ENCODE data around the gene MUC20.
"Not testable (repeated sequence)": the region's sequence is repeated elsewhere in the genome, so short reads cannot be mapped to it uniquely, and the experiment has no call there.

Gene MUC20

DNA sequence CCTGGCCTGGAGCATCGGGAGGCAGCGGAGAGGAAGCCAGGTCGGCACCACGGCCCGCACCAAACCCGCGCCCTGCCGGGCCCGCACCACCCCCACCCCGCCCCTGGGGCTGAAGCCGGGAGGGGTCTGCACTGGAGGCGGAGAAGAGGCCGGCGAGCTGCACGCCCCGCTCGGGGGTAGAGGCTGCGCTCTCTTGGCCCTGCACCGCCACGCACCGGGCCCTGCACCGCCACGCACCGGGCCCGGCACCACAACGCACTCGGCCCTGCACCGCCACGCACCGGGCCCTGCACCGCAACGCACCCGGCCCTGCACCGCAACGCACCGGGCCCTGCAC, 41.4 kb downstream of the MUC20 start:
- in situ Hi-C loops (cut with HindIII; ENCODE audit: low pct_ligation_motif_present, low pct_unique_long_range_greater_than_20kb, low sequenced_read_pairs) = no loop called here
- DNase-seq = no peak

DNA sequence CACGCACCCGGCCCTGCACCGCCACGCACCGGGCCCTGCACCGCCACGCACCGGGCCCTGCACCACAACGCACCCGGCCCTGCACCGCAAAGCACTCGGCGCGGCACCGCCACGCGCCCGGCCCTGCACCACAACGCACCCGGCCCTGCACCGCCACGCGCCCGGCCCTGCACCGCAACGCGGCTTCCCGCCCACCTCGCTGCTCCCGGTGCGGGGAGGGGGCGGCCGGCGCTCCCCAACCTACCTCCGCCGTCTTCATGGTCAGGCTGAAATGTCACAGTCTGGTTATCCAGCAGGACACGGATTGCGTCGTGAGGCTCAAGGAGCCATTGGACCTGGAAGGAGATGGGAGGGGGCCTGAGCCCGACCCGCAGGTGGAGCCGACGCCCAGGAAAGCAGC, 41.8 kb downstream of the MUC20 start:
- DNase-seq = no peak
- in situ Hi-C loops (cut with HindIII; ENCODE audit: low pct_ligation_motif_present, low pct_unique_long_range_greater_than_20kb, low sequenced_read_pairs) = no loop called here

DNA sequence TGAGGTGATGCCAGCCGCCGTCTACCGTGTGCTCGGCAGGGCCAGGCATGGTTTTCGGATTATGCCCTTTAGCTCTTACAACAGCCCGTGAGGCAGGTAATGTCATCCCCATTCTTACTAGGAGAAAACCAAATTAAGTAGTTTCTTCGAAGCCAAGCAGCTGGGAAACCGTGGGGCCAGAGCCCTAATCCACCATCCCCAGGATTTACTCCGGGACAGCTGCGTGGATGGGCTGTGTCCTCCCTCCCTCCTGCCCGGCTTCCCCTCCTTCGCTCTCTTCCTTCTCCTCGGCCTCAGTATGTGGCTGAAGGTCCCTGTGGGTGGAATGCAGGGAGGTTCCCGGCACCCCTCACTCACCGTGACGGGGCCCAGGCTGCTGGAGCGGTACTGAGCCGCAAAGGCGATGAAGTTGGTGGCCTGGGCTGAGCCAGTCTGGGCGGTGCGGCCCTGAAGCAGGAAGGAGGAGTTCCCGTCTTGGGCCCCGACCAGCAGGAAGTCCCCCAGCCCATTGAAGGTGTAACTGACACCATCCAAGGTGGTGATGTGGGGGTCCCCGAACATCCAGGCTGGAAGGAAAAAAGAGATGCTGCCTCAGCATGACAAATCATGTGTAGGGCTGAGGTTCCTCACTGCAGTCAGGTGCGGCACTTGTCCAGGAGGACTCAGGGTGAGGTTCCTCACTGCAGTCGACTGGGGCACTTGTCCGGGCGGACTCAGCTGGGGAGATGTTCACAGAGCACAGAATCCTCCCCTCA, 42.5 kb downstream of the MUC20 start:
- in situ Hi-C loops (cut with HindIII; ENCODE audit: low pct_ligation_motif_present, low pct_unique_long_range_greater_than_20kb, low sequenced_read_pairs) = no loop called here
- no peak for DNase-seq

DNA sequence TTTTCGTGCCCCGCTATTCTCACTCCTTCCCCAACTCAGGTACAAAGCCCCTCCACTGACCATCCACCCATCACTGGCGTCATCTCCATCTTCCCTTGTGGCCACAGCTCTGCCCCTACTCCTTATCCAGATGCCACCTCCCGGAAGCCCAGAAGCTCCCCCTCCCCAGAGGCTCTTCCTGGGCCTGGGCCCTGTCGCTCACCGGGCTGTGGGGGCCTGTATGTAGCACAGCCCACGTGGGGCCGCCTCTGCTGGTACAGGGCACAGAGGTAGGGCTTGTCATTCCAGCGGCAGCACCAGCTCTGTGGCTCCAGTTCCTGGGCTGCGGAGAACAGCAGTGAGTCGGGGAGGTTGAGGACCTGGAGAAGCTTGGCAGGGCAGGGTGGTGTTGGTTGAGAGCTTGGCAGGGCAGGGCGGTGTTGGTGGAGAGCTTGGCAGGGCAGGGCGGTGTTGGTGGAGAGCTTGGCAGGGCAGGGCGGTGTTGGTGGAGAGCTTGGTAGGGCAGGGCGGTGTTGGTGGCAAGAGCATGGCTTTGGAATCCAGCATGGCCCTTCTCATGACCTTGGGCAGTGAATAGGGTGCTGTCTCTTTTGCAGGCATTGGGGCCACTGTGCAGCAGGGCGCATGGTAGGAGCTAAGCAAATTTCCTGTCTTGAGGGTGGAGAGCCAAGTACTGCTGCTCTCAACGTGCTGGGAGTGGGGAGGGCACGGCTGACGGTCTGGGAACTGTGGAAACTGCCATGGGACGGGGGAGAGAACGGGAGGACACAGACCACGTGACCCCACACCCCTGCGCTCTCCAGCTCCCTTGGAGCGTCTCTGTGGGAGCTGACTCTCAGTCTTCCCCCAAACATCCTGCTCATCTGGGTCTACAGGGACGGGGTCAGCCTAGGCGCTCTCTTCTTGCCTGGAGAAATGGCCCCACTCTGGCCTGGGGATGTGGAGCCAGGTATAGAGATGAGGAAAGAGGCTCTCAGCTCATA, 43.4 kb downstream of the MUC20 start:
- in situ Hi-C loops (cut with HindIII; ENCODE audit: low pct_ligation_motif_present, low pct_unique_long_range_greater_than_20kb, low sequenced_read_pairs) = no loop called here
- DNase-seq = no peak

DNA sequence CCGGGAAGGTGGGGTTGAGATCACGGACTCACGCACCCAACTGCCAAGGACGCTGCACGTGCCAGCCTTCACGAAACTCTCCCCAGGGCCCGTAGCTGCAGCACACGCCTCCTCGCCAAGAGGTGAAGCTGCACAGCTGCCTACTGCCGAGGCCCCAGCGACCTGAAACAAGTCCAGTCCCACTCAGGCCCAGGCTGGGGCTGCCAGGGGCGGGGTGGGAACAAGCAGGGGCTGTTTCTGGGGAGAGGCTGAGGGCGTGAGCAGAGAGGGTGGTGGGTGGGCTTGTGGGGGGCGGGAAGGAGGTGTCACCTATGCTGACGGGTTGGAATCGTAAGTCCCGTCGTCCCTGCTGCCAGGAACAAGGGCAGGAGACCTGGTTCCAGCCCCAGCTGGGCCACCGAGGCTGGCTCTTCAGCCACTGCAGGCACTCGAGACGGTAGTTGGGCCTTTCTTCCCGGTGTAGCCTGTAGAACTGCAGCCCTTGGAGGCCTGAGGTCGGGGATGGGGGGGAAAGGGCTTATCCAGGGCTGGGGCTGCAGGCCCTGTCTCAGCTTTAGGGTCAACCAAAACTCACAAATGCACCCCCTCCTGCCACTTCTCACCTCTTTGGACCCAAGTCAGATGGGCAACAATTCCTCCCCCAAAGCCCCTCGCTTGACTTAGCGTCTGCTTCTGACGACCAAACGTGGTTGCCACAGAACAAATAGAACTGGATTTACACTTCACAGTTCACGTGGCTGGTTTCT, 44.4 kb downstream of the MUC20 start:
- in situ Hi-C loops (cut with HindIII; ENCODE audit: low pct_ligation_motif_present, low pct_unique_long_range_greater_than_20kb, low sequenced_read_pairs) = no loop called here
- no peak for DNase-seq

DNA sequence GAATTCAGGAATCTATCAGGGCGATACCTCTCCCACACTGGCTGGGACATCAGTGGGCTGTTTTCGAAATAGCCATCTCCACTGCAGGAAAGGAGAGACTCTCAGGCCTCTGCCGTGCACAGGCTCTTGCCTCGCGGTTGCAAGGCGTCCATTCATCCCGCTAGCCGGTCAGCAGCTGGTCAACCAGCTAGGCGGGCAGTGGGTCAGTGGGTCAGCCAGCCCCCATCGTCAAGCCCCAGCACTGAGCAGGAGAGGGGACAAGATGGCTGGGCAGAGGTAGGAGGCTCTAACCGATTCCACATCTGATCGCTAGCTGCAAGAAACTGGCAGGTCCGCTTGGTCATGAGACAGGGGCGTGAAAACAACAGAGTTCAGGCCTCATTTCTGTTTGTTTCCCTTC, 45.9 kb downstream of the MUC20 start:
- DNase-seq = no peak
- in situ Hi-C loops (cut with HindIII; ENCODE audit: low pct_ligation_motif_present, low pct_unique_long_range_greater_than_20kb, low sequenced_read_pairs) = no loop called here

DNA sequence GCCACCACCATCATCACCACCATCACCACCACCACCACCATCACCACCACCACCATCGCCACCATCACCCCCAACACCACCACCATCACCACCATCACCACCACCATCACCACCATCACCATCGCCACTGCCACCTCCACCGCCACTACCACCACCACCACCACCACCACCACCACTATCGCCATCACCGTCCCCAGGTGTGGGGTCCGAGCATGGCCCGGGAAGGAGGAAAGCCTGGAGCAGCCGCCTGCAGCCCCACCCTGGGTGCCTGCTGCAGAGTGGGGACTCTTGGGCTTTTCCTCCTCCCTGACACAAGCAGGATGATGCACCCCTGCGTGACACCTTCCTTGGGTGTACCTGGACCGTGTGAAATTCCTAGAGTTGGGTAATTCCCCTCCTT, 47.0 kb downstream of the MUC20 start:
- no peak for DNase-seq
- in situ Hi-C loops (cut with HindIII; ENCODE audit: low pct_ligation_motif_present, low pct_unique_long_range_greater_than_20kb, low sequenced_read_pairs) = no loop called here

DNA sequence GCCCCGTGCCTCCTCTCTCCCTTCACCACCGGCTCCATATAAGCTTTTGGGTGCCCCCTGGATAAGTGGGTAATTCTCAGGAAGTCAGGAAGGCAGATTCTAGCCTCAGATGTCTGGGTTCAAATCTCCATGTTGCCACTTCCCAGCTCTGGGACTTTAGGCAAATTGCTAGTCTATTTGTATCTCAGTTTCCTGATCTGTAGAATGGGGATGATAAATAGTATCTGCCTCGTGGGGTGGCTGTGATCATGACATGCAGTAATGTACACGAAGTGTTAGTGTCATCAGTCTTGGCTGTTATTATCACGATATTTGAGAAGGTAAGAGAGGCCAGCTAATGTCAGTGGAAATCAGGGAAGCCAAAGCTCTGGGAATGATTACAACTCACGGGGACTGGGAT, 47.6 kb downstream of the MUC20 start:
- no peak for DNase-seq
- in situ Hi-C loops (cut with HindIII; ENCODE audit: low pct_ligation_motif_present, low pct_unique_long_range_greater_than_20kb, low sequenced_read_pairs) = no loop called here

DNA sequence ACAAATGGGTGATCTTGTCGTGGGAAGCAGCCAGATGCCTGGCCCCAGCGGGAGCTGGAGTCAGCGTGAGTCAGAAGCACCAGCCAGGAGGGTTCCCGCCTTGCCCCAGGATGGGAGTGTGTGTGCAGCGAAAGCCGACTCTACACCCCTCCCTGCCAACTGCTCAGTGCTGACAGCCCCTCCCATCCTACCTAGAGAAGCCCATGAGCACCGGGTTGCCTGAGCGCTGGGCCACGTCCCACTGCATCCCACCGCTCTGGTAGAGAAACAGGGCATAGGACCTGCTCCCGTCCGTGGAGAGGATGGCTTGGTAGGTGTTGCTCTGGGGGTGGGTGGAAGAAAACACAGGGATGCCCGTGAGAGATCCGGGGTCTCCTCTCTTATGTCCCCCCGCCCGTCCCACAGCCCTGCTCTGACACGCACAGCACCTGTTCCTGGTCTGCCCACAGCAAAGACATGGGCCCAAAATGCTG, 48.1 kb downstream of the MUC20 start:
- in situ Hi-C loops (cut with HindIII; ENCODE audit: low pct_ligation_motif_present, low pct_unique_long_range_greater_than_20kb, low sequenced_read_pairs) = no loop called here

DNA sequence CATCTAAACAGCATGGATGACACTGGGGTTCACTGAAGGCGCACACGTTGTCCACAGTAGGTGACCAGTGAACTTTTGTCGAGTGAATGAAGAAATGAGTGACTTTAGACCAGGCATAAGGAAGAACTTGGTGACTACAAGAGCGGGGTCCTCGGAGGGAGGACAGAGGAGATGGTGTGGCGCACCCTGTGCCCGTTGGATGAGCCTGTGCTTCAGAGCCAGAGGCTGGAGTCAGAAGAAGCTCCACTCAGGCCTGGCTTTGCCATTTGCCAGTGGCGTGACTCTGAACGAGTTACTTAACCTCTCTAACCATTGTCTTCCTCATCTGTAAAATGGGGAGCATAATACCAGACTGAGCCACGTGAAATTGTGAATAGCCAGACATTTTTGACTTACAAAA, 48.8 kb downstream of the MUC20 start:
- no peak for DNase-seq
- in situ Hi-C loops (cut with HindIII; ENCODE audit: low pct_ligation_motif_present, low pct_unique_long_range_greater_than_20kb, low sequenced_read_pairs) = no loop called here

More for the DNA sequence above, 48.1 kb downstream of the MUC20 start:
- no peak for DNase-seq

DNA sequence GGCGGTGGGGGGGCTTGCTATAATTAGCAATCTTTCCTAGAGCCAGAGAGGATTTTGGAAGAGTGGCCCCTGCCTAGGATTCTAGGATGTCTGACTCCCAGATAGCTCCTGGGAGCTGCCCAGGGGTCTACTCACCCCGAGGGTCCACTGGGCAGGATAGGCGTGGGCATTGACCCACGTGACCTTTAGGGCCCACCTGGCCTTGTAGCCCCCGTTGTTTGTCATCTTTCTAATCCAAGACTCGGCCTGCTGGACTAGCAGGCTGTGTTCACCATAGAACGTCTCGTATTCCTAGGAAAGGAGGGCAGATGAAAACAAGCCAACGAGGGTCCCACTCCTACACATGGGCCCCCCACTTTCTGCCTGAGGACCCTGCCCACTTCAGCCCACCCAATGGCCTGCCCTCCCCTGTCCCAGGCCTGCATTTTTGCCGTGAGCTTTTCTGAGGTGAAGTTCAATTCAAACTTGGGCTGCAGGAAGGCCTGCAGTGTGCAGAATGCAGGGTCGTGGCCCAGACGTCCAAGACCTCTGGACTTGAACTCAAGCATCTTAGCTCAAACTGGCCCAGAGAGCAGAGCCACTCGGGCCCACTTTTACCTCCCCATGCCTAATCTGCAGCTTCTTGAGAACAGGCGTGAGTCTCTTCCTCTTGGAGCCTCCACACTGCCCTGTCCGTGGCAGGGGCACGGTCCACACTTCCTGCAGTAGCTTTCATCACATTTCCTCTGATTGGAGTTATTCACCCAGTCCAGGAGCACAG, 49.5 kb downstream of the MUC20 start:
- DNase-seq = no peak
- in situ Hi-C loops (cut with HindIII; ENCODE audit: low pct_ligation_motif_present, low pct_unique_long_range_greater_than_20kb, low sequenced_read_pairs) = no loop called here

DNA sequence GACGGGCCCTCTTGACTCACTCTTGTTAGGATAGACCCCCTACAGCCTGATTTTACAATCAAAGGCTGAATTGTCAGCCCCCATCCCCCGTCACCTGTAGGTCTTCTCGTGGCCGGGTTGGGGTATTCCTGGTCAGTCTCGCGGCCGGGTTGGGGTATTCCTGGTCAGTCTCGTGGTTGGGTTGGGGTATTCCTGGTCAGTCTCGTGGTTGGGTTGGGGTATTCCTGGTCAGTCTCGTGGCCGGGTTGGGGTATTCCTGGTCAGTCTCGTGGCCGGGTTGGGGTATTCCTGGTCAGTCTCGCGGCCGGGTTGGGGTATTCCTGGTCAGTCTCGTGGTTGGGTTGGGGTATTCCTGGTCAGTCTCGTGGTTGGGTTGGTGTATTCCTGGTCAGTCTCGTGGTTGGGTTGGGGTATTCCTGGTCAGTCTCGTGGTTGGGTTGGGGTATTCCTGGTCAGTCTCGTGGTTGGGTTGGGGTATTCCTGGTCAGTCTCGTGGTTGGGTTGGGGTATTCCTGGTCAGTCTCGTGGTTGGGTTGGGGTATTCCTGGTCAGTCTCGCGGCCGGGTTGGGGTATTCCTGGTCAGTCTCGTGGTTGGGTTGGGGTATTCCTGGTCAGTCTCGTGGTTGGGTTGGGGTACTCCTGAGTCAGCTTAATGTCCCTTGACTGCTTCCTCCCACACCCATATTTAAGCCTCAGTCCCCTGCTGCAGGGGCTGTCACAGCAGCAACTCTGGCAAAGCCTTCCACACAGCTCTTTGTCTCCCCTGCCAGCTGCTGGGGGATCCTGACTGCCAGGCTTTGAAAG, 50.3 kb downstream of the MUC20 start:
- in situ Hi-C loops (cut with HindIII; ENCODE audit: low pct_ligation_motif_present, low pct_unique_long_range_greater_than_20kb, low sequenced_read_pairs); DNase-seq: not testable (repeated sequence)

DNA sequence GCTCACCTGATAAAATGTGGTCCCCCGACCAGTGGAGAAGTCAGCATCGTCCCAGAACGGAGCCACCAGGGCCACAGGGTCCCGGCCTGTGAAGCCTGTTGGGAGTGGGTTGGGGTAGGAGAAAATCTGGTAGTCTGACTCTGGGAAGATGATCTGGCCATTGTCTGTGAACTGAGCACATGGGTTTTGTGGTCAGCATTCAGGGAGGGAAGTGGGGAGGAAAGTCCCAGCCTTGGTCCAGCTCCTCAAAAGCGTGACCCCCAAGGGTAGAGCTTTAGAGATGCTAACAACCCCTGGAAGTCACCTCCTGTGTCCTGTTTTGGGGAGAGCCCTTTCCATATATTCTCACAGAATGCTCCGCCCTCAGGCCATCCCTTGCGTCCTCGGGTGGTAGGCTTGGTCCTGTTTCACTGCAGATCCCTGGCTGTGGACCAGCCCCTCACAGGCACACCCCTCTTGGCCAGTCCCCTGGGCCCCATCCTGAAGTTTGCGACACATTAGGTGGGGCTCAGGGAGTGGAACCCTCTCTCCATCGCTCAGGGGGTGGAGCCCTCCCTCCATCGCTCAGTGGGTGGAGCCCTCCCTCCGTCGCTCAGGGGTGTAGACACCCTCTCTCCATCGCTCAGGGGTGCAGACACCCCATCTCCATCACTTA, 51.0 kb downstream of the MUC20 start:
- in situ Hi-C loops (cut with HindIII; ENCODE audit: low pct_ligation_motif_present, low pct_unique_long_range_greater_than_20kb, low sequenced_read_pairs) = no loop called here
- DNase-seq = no peak

DNA sequence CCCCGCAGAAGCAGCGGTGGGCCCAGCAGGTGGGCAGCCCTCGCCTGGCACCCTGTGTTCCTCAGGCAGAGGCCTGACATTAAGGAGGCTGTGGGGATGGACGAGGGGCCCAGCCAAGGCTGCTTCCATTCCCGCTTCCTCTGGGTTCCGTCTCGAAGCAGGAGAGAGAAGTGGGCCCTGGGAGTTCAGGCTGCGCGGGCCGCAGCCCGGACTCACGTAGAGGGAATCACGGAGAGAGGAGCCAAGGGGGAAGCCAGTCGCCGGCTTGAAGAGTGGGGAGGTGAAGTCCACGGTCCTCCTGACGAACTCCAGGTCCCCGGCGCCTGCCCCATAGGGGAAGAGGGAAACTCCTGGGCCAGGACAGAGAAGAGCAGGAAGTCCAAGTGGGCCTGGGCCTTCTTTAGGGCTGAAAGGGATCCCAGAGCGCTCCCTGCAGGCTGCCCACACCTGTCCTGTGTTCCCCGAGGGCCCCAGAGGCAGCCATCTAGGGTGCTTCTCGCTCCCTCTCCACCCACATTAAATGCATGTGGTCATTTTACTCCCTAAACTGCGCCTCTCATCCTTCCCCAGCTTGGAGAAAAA, 53.3 kb downstream of the MUC20 start:
- in situ Hi-C loops (cut with HindIII; ENCODE audit: low pct_ligation_motif_present, low pct_unique_long_range_greater_than_20kb, low sequenced_read_pairs) = no loop called here
- no peak for DNase-seq

DNA sequence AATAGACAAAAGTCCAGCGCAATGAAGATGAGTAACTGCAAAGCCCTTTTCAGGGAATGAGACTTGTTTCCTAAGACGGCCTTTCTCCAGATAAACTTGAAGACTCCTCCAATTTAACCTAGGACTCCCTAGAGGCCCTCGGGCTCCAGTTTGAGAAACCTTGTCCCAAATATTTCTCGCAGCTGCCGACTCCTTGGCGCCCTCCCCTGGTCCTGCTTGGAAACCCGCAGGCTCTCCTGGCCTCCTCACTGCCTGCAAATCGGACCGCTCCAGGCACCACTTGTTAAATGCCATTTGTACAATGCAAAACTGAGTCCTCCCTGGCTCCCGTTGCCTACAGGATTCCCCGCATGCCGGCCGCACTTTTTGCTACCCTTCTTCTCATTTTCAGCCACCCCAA, 54.1 kb downstream of the MUC20 start:
- in situ Hi-C loops (cut with HindIII; ENCODE audit: low pct_ligation_motif_present, low pct_unique_long_range_greater_than_20kb, low sequenced_read_pairs) = no loop called here
- DNase-seq = peak; percentile 12

DNA sequence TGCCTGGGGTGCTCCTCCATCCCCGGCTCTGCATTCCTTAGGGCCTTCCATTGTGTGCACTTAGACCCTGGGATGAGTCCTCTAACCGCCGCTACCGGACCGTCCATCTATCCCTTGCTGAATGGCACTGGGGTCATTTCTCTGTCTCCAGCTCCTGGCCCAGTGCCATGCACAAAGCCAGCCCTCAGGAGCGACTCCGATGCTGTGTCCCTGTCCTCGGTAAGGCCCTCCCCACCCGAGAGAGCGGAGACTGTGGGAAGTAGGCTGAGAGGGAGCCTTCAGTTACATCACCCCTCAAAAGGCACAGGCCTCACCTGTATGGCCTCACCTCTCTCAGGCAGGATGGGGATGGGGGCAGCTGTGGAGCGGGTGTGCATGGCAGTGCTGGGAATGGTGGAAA, 57.2 kb downstream of the MUC20 start:
- no peak for DNase-seq
- in situ Hi-C loops (cut with HindIII; ENCODE audit: low pct_ligation_motif_present, low pct_unique_long_range_greater_than_20kb, low sequenced_read_pairs) = no loop called here

DNA sequence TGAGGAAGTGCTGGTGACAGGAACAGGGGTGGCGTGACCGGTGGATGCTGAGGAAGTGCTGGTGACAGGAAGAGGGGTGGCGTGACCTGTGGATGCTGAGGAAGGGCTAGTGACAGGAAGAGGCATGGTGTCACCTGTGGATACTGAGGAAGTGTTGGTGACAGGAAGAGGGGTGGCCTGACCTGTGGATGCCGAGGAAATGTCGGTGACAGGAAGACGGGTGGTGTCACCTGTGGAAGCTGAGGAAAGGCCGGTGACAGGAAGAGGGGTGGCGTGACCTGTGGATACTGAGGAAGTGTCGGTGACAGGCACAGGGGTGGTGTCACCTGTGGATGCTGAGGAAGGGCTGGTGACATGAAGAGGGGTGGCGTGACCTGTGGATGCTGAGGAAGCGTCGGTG, 60.5 kb downstream of the MUC20 start:
- in situ Hi-C loops (cut with HindIII; ENCODE audit: low pct_ligation_motif_present, low pct_unique_long_range_greater_than_20kb, low sequenced_read_pairs) = not testable (repeated sequence)

More for the DNA sequence above, 60.5 kb downstream of the MUC20 start:
- not testable (repeated sequence) for DNase-seq

All from ACHN (cell line).